ENCODE measurements around the gene TMEM253. TPM values are rescaled to one million over a fixed set of nuclear protein-coding genes. Genes with fewer than 3 reads are reported as not detected.

Gene TMEM253
- total and polyA plus RNA-seq, 5 donors from 2014 or later: not detected

GRCh38 chr14:21142357-21142756, 41.5 kb downstream of the TMEM253 start:
- Mint-ChIP-seq H3K4me3 (no peak overlapping the region), H3K27me3 (peaks cover 24% of the 10 kb centered on the region), H3K9me3 (peaks cover 0 to 22% (median 4%) of the 10 kb centered on the region in 7 donors), H3K36me3 (no peaks in the 10 kb centered on the region), H3K27ac (no peak overlapping the region), H3K4me1 (no peaks in the 10 kb centered on the region)
- no peak overlapping the region for H3K27ac ChIP-seq (ENCODE audit: insufficient read depth, low read length, poor library complexity, severe bottlenecking)
- H3K9me3 ChIP-seq (ENCODE audit: control insufficient read depth in 2 of 2, low read length in 2 of 2): peaks cover 13 to 15% of the 10 kb centered on the region in 2 experiments
- H3K4me3 ChIP-seq (ENCODE audit: low read depth, low read length): no peak overlapping the region
- no peaks in the 10 kb centered on the region for H3K36me3 ChIP-seq (ENCODE audit: control insufficient read depth, insufficient read depth, low read length)
- no peaks in the 10 kb centered on the region for H3K4me1 ChIP-seq (ENCODE audit: control insufficient read depth, insufficient read depth, low read length, poor library complexity, severe bottlenecking)
- peaks cover 5% of the 10 kb centered on the region for H3K27me3 ChIP-seq (ENCODE audit: control insufficient read depth, insufficient read depth, low read length)
- DNase-seq (no peak), ATAC-seq (ENCODE audit: low read depth in 2 of 2) (no peak)

- Mint-ChIP-seq H3K9me3 (peaks cover 0 to 22% (median 4%) of the 10 kb centered on the region in 7 donors), H3K4me1 (no peaks in the 10 kb centered on the region), H3K36me3 (no peaks in the 10 kb centered on the region), H3K27ac (no peak overlapping the region), H3K4me3 (no peak overlapping the region), H3K27me3 (peaks cover 32% of the 10 kb centered on the region)
- H3K27ac ChIP-seq (ENCODE audit: insufficient read depth, low read length, poor library complexity, severe bottlenecking): no peak overlapping the region
- peaks cover 6% of the 10 kb centered on the region for H3K27me3 ChIP-seq (ENCODE audit: control insufficient read depth, insufficient read depth, low read length)
- no peaks in the 10 kb centered on the region for H3K4me1 ChIP-seq (ENCODE audit: control insufficient read depth, insufficient read depth, low read length, poor library complexity, severe bottlenecking)
- DNase-seq (no peak), ATAC-seq (ENCODE audit: low read depth in 2 of 2) (no peak)
- H3K4me3 ChIP-seq (ENCODE audit: low read depth, low read length): no peak overlapping the region
- no peaks in the 10 kb centered on the region for H3K36me3 ChIP-seq (ENCODE audit: control insufficient read depth, insufficient read depth, low read length)
- peaks cover 13 to 15% of the 10 kb centered on the region in 2 experiments for H3K9me3 ChIP-seq (ENCODE audit: control insufficient read depth in 2 of 2, low read length in 2 of 2)
Measured at GRCh38 chr14:21145437-21145836, 44.6 kb downstream of the TMEM253 start.

DNA sequence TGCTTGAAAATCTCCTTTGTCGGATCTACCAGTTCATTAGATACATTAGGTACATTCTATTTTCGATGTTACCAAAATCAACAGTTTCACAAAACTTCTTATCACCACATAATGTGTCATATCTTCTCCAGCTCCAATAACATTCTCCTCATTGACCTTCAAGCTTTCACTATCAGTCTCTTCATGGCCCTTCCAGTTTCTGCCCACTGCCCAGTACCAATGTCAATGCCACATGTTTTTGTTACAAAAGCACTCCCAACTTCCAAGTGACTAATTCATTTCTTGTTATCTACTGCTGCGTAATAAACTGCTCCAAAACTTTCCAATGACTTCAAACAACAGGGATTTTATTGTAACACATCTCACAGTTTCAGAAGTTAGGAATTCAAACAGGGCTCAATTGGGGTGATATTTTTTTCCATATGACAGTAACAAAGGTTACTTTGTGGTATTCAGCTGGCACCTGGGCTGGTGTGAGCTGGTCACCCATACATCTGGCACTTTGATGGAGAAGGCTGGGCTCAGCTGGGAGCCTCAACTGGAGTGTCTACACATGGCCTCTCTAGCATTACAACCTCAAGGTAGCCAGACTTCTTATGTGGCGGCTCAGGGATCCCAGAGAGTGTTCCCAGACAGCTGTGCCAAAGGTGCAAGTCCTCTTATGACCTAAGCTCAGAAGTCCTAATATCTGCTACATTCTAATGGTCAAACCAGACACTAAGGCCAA, 48.9 kb downstream of the TMEM253 start:
- Histone ChIP-seq H3K4me3 (ENCODE audit: low read depth, low read length) (no peak overlapping the region), H3K36me3 (ENCODE audit: control insufficient read depth, insufficient read depth, low read length) (no peaks in the 10 kb centered on the region), H3K27ac (ENCODE audit: insufficient read depth, low read length, poor library complexity, severe bottlenecking) (no peak overlapping the region), H3K27me3 (ENCODE audit: control insufficient read depth, insufficient read depth, low read length) (peaks cover 5% of the 10 kb centered on the region), H3K9me3 (ENCODE audit: control insufficient read depth in 2 of 2, low read length in 2 of 2) (peaks cover 9 to 11% of the 10 kb centered on the region in 2 experiments), H3K4me1 (ENCODE audit: control insufficient read depth, insufficient read depth, low read length, poor library complexity, severe bottlenecking) (no peaks in the 10 kb centered on the region)
- H3K27ac Mint-ChIP-seq: no peak overlapping the region
- H3K36me3 Mint-ChIP-seq: no peaks in the 10 kb centered on the region
- H3K4me1 Mint-ChIP-seq: no peaks in the 10 kb centered on the region
- no peak for DNase-seq
- no peak overlapping the region for H3K4me3 Mint-ChIP-seq
- H3K27me3 Mint-ChIP-seq: peaks cover 36% of the 10 kb centered on the region
- no peak for ATAC-seq (ENCODE audit: low read depth in 2 of 2)
- peaks cover 0 to 18% (median 4%) of the 10 kb centered on the region in 7 donors for H3K9me3 Mint-ChIP-seq

Other genes starting within 250 kb of the TMEM253 start
- not detected for gene RNASE3, start 209.7 kb upstream of the TMEM253 start, total RNA-seq
- gene RNASE3, start 209.7 kb upstream of the TMEM253 start, polyA plus RNA-seq: not detected
- gene RNASE2, start 145.6 kb upstream of the TMEM253 start, total RNA-seq: not detected
- gene RNASE2, start 145.6 kb upstream of the TMEM253 start, polyA plus RNA-seq: under 1 TPM in 2 of 4 donors, not detected in 2; 0.29 to 0.70 TPM
- gene METTL17, start 111.1 kb upstream of the TMEM253 start, total RNA-seq: 75.9 TPM
- 10 to 100 TPM; 37.3 to 52.2 (median 42.8) TPM for gene METTL17, start 111.1 kb upstream of the TMEM253 start, polyA plus RNA-seq
- not detected for gene SLC39A2, start 101.8 kb upstream of the TMEM253 start, total RNA-seq
- gene SLC39A2, start 101.8 kb upstream of the TMEM253 start, polyA plus RNA-seq: not detected
- 15.7 TPM for gene NDRG2, start 76.0 kb upstream of the TMEM253 start, total RNA-seq
- gene NDRG2, start 76.0 kb upstream of the TMEM253 start, polyA plus RNA-seq: 10 to 100 TPM; 13.3 to 19.6 (median 18.0) TPM
- not detected for gene TPPP2, start 70.8 kb upstream of the TMEM253 start, total RNA-seq
- not detected for gene TPPP2, start 70.8 kb upstream of the TMEM253 start, polyA plus RNA-seq
- gene RNASE13, start 66.3 kb upstream of the TMEM253 start, total RNA-seq: not detected
- gene RNASE13, start 66.3 kb upstream of the TMEM253 start, polyA plus RNA-seq: not detected
- not detected for gene RNASE7, start 58.7 kb upstream of the TMEM253 start, total RNA-seq
- gene RNASE7, start 58.7 kb upstream of the TMEM253 start, polyA plus RNA-seq: not detected
- not detected for gene RNASE8, start 43.2 kb upstream of the TMEM253 start, total RNA-seq
- not detected for gene RNASE8, start 43.2 kb upstream of the TMEM253 start, polyA plus RNA-seq
- 7.4 TPM for gene ARHGEF40, start 30.8 kb upstream of the TMEM253 start, total RNA-seq
- gene ARHGEF40, start 30.8 kb upstream of the TMEM253 start, polyA plus RNA-seq: under 1 TPM in 2 of 4 donors, not detected in 2; 0.07 to 0.64 TPM
- gene ZNF219, start 2.4 kb upstream of the TMEM253 start, total RNA-seq: 5.0 TPM
- gene ZNF219, start 2.4 kb upstream of the TMEM253 start, polyA plus RNA-seq: 1 to 10 TPM; 1.1 to 1.9 (median 1.3) TPM
- gene OR5AU1, start 55.0 kb downstream of the TMEM253 start, total RNA-seq: not detected
- not detected for gene OR5AU1, start 55.0 kb downstream of the TMEM253 start, polyA plus RNA-seq
- 582 TPM for gene HNRNPC, start 168.4 kb downstream of the TMEM253 start, total RNA-seq
- gene HNRNPC, start 168.4 kb downstream of the TMEM253 start, polyA plus RNA-seq: 100 to 1,000 TPM; 752 to 840 (median 794) TPM
- gene RPGRIP1, start 179.0 kb downstream of the TMEM253 start, total RNA-seq: not detected
- gene RPGRIP1, start 179.0 kb downstream of the TMEM253 start, polyA plus RNA-seq: under 1 TPM in 1 of 4 donors, not detected in 3; 0.10 TPM

Measured in CD4-positive, CD25-positive, alpha-beta regulatory T cell (primary cell).